Stimulated activated CD8-positive, alpha-beta memory T cell treated with anti-CD3 and anti-CD28 coated beads, Interleukin-12 subunit alpha, Interleukin-12 subunit beta, amount 100 ng/mL, for 24 hours (primary cell): Measurements from ENCODE around the gene C7.
"Not testable (repeated sequence)": the region's sequence is repeated elsewhere in the genome, so short reads cannot be mapped to it uniquely, and the experiment has no call there.

ENCODE experiments used
- DNase-seq: peaks from one replicate; pipeline ENCODE4 v3.0.0-alpha.2; 2020; ENCODE audit errors: extremely low read depth

C7 gene

DNA sequence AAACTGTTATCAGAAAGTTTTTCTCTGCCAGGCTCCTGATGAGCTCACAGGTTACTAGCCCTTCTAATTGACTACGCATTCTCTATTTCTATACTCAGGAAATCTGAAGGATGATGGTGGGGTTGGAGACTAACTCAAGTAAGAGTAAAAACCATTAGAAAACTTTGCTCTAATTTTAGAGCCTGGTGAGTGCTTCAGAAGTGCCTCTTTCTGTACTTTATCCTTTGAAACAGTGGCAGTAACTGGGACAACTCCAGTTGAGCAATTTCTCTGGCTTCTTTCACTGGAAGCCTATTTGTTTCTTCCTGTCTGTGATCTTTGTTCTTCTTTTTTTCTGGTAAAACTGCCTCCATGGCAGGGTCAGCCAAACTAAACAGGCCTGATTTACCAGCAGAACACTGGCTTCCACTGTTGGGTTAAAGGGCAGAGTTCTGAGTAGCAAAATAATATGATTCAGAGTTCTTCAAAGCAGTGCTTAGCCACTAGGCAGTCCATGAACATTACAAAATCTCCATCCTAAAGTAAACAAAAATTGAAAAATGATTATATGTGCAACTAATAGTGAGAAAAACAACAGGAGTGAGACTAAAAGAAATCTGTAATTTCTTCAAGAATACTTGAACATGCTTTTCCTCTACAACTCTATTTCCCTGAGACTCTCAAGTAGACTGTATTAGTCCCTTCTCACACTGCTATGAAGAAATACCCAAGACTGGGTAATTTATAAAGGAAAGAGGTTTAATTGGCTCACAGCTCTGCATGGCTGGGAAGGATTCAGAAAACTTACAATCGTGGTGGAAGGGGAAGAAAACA lies 82.1 kb downstream of the C7 start:
- DNase-seq = no peak

DNA sequence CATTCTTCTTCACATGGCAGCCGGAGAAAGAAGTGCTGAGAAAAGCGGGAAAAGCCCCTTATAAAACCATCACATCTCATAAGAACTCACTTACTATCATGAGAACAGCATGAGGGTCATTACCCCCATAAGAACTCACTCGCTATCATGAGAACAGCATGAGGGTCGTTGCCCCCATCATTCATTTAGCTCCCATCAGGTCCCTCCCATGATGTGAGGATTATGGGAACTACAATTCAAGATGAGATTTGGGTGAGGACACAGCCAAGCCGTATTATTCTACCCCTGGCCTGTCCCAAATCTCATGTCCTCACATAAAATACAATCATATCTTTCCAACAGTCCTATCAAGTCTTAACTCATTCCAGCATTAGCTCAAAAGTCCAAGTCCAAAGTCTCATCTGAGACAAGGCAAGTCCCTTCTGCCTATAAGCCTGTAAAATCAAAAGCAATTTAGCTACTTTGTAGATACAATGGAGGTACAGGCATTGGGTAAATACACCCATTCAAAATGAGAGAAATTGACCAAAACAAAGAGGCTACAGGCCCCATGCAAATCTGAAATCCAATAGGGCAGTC lies 82.8 kb downstream of the C7 start:
- no peak for DNase-seq

DNA sequence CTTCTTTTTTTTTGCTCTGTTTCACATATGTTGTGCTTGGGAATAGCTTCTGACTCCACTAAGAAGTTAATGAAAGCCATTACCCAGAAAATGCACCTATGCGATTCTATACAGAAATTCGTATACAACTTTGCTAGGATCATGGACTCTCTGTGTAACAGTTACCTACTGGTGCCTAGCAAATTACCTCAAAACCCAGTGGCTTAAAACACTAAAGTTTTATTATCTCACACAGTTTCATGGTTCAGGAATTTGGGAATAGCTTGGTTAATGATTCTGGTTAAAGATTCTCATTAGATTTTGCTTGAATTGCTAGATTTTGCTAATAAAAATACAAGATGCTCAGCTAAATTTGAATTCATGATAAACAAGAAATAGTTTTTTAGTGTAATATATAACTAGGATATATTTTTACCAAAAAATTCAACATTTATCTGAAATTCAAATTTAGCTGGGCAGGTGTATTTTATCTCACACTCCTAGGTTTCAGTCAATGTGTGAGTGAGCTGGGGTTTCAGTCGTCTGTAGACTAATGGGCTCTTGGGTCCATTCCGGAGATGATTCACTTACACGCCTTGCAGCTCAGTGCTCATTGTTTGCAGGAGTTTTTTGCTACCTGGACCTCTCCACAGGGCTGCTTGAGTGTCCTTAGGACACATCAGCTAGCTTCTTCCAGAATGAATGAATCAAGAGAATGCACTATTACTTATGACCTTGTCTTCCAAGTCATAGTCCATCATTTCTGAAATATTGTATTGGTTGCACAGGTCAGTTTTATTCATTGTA lies 86.7 kb downstream of the C7 start:
- DNase-seq = no peak

DNA sequence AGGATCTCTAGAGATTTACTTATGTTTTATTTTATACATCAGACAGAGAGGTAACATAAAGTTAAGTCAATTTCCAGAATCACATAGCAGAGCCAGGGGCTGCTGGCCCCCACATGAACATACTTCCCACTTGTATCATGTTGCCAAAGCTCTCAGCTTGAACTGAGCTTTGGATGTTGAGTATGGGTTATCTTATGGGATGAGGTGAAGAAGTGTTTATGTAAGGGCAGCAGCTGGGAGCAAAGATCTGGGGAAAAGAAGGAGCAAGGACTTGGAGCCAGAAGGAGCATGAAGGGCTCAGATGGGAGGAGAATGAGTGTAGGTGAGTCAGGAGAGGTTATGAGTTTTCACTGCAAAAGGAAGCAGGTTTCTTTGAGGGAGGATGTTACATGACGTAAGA lies 89.8 kb downstream of the C7 start:
- DNase-seq = no peak

- DNase-seq = no peak
These were observed 90.7 kb downstream of the C7 start for GRCh38 chr5:40999966-41000365.

GRCh38 chr5:41003670-41004376 lies 94.5 kb downstream of the C7 start:
- no peak for DNase-seq

GRCh38 chr5:41004931-41005330 lies 95.6 kb downstream of the C7 start:
- DNase-seq = no peak

DNA sequence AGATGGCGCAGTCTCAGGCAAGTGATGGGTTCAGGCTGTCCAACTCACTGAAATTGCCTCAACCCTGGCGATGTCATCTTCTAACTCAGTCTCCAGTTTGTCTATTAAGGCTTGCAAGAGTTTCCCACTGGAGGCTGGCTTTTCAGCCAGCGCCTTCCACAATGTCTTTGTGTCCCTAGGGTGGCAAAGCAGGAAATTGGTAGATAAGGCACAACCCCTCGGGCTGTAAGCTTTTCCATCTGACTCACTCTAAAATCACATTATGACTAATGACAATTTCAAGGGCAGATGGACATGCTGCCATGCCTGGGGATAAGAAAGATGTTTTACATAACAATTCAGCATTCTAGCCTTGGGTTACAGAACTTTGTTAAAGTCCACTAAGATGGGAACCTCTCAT lies 99.9 kb downstream of the C7 start:
- DNase-seq = no peak

GRCh38 chr5:41010572-41010971 lies 101.3 kb downstream of the C7 start:
- DNase-seq = no peak

DNA sequence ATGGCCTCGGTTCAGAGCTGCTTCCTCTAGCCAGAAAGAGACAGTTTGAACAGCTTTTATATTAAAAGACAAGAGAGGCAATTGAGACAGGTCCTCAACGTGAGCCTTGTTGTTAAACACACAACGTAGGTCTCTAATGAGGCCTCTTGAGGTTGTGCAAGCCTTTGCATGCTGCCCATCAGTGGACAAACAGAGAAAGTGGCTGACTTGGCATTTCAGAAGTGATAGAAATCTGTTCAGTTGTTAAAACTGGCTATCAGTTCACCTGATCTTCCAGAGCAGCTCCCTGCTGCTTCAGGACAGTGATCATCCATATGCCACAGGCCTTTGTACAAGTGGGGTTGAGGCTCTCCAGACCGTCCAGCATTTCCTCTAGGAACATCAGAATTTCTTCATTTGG lies 103.0 kb downstream of the C7 start:
- no peak for DNase-seq

- not testable (repeated sequence) for DNase-seq
These were observed 113.3 kb downstream of the C7 start for GRCh38 chr5:41022600-41022999.
